H9 (cell line): ENCODE measurements around the gene RHBDD1. TPM values are rescaled to one million over a fixed set of nuclear protein-coding genes. Genes with fewer than 3 reads are reported as not detected.

Experiments
- DNase-seq: peaks from one replicate; pipeline ENCODE4 v3.0.0-alpha.2; 2017
- H2AFZ ChIP-seq: one replicate; pipeline ENCODE4 v1.6.1; 2013; ENCODE audit warnings: mild to moderate bottlenecking, low read length, control low read depth, moderate library complexity
- H2AK5ac ChIP-seq: 2 replicates; pipeline ENCODE4 v1.6.1; 2013; ENCODE audit warnings: low read length, control low read depth, mixed read lengths; ENCODE audit not compliant: insufficient read length
- H2BK120ac ChIP-seq: one replicate; pipeline ENCODE4 v1.6.1; 2013; ENCODE audit warnings: low read depth, mild to moderate bottlenecking, low read length, control low read depth, inconsistent platforms; ENCODE audit not compliant: poor library complexity, severe bottlenecking
- H2BK12ac ChIP-seq: 2 replicates; pipeline ENCODE4 v1.6.1; 2013; ENCODE audit warnings: low read length, control low read depth, mixed read lengths, low read depth; ENCODE audit not compliant: insufficient read length
- H2BK15ac ChIP-seq: 2 replicates; pipeline ENCODE4 v1.6.1; 2013; ENCODE audit warnings: low read depth, low read length, control low read depth
- H2BK20ac ChIP-seq: one replicate; pipeline ENCODE4 v1.6.1; 2013; ENCODE audit warnings: low read depth, mild to moderate bottlenecking, low read length, control low read depth, inconsistent platforms; ENCODE audit not compliant: poor library complexity, severe bottlenecking
- H2BK5ac ChIP-seq: 2 replicates; pipeline ENCODE4 v1.6.1; 2013; ENCODE audit warnings: low read length, control low read depth, mixed read lengths; ENCODE audit not compliant: insufficient read length
- H3K14ac ChIP-seq: 2 replicates; pipeline ENCODE4 v1.6.1; 2013; ENCODE audit warnings: low read length, control low read depth; ENCODE audit not compliant: insufficient read depth
- H3K18ac ChIP-seq: 2 replicates; pipeline ENCODE4 v1.6.1; 2013; ENCODE audit warnings: low read depth, mild to moderate bottlenecking, mixed read lengths, low read length, control low read depth; ENCODE audit not compliant: insufficient read length
- H3K23ac ChIP-seq: 2 replicates; pipeline ENCODE4 v1.6.1; 2013; ENCODE audit warnings: low read length, control low read depth, mixed read lengths, low read depth; ENCODE audit not compliant: insufficient read length
- H3K23me2 ChIP-seq: 2 replicates; pipeline ENCODE4 v1.6.1; 2013; ENCODE audit warnings: low read depth, mild to moderate bottlenecking, mixed read lengths, low read length, control low read depth; ENCODE audit not compliant: insufficient read length, poor library complexity, severe bottlenecking
- H3K27ac ChIP-seq: 2 replicates; pipeline ENCODE4 v1.5.1; 2013; ENCODE audit warnings: low read length, control low read depth, mixed read lengths, low read depth; ENCODE audit not compliant: insufficient read length
- H3K27me3 ChIP-seq: 2 replicates; pipeline ENCODE4 v1.6.1; 2013; ENCODE audit warnings: low read length, control low read depth, inconsistent platforms; ENCODE audit not compliant: insufficient read depth
- H3K4ac ChIP-seq: 2 replicates; pipeline ENCODE4 v1.6.1; 2013; ENCODE audit warnings: low read depth, mild to moderate bottlenecking, control low read depth, inconsistent platforms, low read length, moderate library complexity
- H3K4me1 ChIP-seq: 2 replicates; pipeline ENCODE4 v1.6.1; 2013; ENCODE audit warnings: low read length, control low read depth, inconsistent platforms; ENCODE audit not compliant: insufficient read depth
- H3K4me2 ChIP-seq: 2 replicates; pipeline ENCODE4 v1.6.1; 2013; ENCODE audit warnings: low read length, control low read depth, mixed read lengths; ENCODE audit not compliant: insufficient read length, insufficient read depth
- H3K56ac ChIP-seq: 2 replicates; pipeline ENCODE4 v1.6.1; 2013; ENCODE audit warnings: low read depth, mild to moderate bottlenecking, mixed read lengths, low read length, control low read depth; ENCODE audit not compliant: insufficient read length
- H3K79me1 ChIP-seq: 2 replicates; pipeline ENCODE4 v1.6.1; 2013; ENCODE audit warnings: low read depth, mild to moderate bottlenecking, moderate library complexity, low read length, control low read depth, inconsistent platforms; ENCODE audit not compliant: insufficient read depth, poor library complexity, severe bottlenecking
- H3K79me2 ChIP-seq: 2 replicates; pipeline ENCODE4 v1.6.1; 2013; ENCODE audit warnings: low read length, control low read depth, inconsistent platforms; ENCODE audit not compliant: insufficient read depth
- H3K9ac ChIP-seq: 2 replicates; pipeline ENCODE4 v1.6.1; 2013; ENCODE audit warnings: low read length, control low read depth, mixed read lengths; ENCODE audit not compliant: insufficient read length; ENCODE audit errors: extremely low read depth
- H3K9me3 ChIP-seq: one replicate; pipeline ENCODE4 v1.6.1; 2013; ENCODE audit warnings: low read depth, low read length, inconsistent platforms; ENCODE audit not compliant: control insufficient read depth
- H3T11ph ChIP-seq: one replicate; pipeline ENCODE4 v1.6.1; 2013; ENCODE audit warnings: mild to moderate bottlenecking, low read length, control low read depth, inconsistent platforms
- H4K20me1 ChIP-seq: one replicate; pipeline ENCODE4 v1.6.1; 2013; ENCODE audit not compliant: control insufficient read depth, insufficient read length, insufficient read depth
- H4K5ac ChIP-seq: 2 replicates; pipeline ENCODE4 v1.6.1; 2013; ENCODE audit warnings: low read depth, mild to moderate bottlenecking, mixed read lengths, low read length, control low read depth; ENCODE audit not compliant: insufficient read length
- H4K8ac ChIP-seq: replicated peaks from 2 replicates; pipeline ENCODE4 v1.6.1; 2013; ENCODE audit warnings: low read length, control low read depth, mixed read lengths, low read depth; ENCODE audit not compliant: insufficient read length
- H4K91ac ChIP-seq: 2 replicates; pipeline ENCODE4 v1.6.1; 2013; ENCODE audit warnings: low read depth, mild to moderate bottlenecking, moderate library complexity, mixed read lengths, low read length, control low read depth; ENCODE audit not compliant: insufficient read length
- H3K27ac Mint-ChIP-seq, 3 experiments: 2 replicates in 2 of 3; 3 replicates in 1 of 3; pipeline ENCODE4 v1.8.0; 2020 to 2021; ENCODE audit warnings: mixed read lengths in 3 of 3, mild to moderate bottlenecking in 1 of 3, moderate library complexity in 1 of 3
- H3K27me3 Mint-ChIP-seq: 2 replicates; pipeline ENCODE4 v1.8.0; 2021; ENCODE audit warnings: low read depth, mild to moderate bottlenecking, moderate library complexity, mixed read lengths
- H3K36me3 Mint-ChIP-seq, 3 experiments: 2 replicates in 2 of 3; 3 replicates in 1 of 3; pipeline ENCODE4 v1.8.0; 2020 to 2021; ENCODE audit warnings: low read depth in 3 of 3, mixed read lengths in 3 of 3; ENCODE audit not compliant: insufficient read depth in 1 of 3
- H3K4me1 Mint-ChIP-seq, 2 experiments: 2 replicates each; pipeline ENCODE4 v1.8.0; 2020; ENCODE audit warnings: mixed read lengths in 2 of 2
- H3K4me3 Mint-ChIP-seq, 2 experiments: 2 replicates in 1 of 2; 3 replicates in 1 of 2; pipeline ENCODE4 v1.8.0; 2020 to 2021; ENCODE audit warnings: mild to moderate bottlenecking in 2 of 2, mixed read lengths in 2 of 2, moderate library complexity in 1 of 2
- H3K9me3 Mint-ChIP-seq, 2 experiments: 2 replicates in 1 of 2; 3 replicates in 1 of 2; pipeline ENCODE4 v1.8.0; 2020; ENCODE audit warnings: mild to moderate bottlenecking in 2 of 2, mixed read lengths in 2 of 2, moderate library complexity in 1 of 2
- CTCF ChIP-seq: fragments of 200-600 bp; sonication (generic); conservative IDR thresholded peaks from 3 replicates; pipeline ENCODE4 v1.8.0; 2021; ENCODE audit warnings: antibody characterized with exemption, mild to moderate bottlenecking
- WGBS: extraction: QIAGEN DNeasy Blood & Tissue Kit; methylation state at CpG from one replicate; pipeline ENCODE4 v1.1.7; 2013; ENCODE audit warnings: missing lambda C conversion rate, low lambda C conversion rate, mixed read lengths; ENCODE audit not compliant: insufficient read length; ENCODE audit errors: extremely low coverage; 5-methylcytosine and 5-hydroxymethylcytosine counted together
- total RNA-seq: library from RNA; stranded (reverse); gene quantifications from 2 replicates; pipeline ENCODE4 v1.2.1, GENCODE V29; 2021

The RHBDD1 gene
- total RNA-seq, 1 experiment from 2014 or later, result 24.9 TPM

GRCh38 chr2:226977775-226978190, 141.9 kb downstream of the RHBDD1 start:
- Histone ChIP-seq H2BK20ac (no peak overlapping the region), H3K9ac (no peak overlapping the region), H4K20me1 (no peaks in the 10 kb centered on the region), H2AK5ac (no peak overlapping the region), H3K14ac (no peak overlapping the region), H3K4ac (no peak overlapping the region), H4K91ac (no peak overlapping the region), H4K5ac (no peak overlapping the region), H4K8ac (no peak overlapping the region), H3K56ac (no peak overlapping the region), H3K79me1 (no peaks in the 10 kb centered on the region), H2BK12ac (no peak overlapping the region), H2BK15ac (no peak overlapping the region), H3K27me3 (no peaks in the 10 kb centered on the region), H3K4me2 (no peak overlapping the region), H3K4me1 (no peaks in the 10 kb centered on the region), H2AFZ (no peak overlapping the region), H3K23ac (no peak overlapping the region), H3K23me2 (no peaks in the 10 kb centered on the region), H3T11ph (no peak overlapping the region), H3K27ac (no peak overlapping the region), H3K9me3 (no peaks in the 10 kb centered on the region), H2BK120ac (no peak overlapping the region), H3K79me2 (no peaks in the 10 kb centered on the region), H2BK5ac (no peak overlapping the region), H3K18ac (no peak overlapping the region)
- Mint-ChIP-seq H3K27me3 (no peaks in the 10 kb centered on the region), H3K4me3 (no peak overlapping the region), H3K36me3 (no peaks in the 10 kb centered on the region), H3K4me1 (peaks cover 27% of the 10 kb centered on the region in 2 experiments), H3K27ac (no peak overlapping the region; a peak in 1 of 7 replicates), H3K9me3 (no peaks in the 10 kb centered on the region)
- DNase-seq, result no peak
- TF ChIP-seq CTCF, result no peak
- no CpG with 5 or more reads among the region's 2 CpGs for WGBS
